HG02642 (cell line): ENCODE results near the gene CDH4.

Experiments used
- ATAC-seq: cut with Tn5 transposase; IDR thresholded peaks from one replicate; pipeline ENCODE4 v1.9.1; 2021; ENCODE audit warnings: mild to moderate bottlenecking; ENCODE audit not compliant: unreplicated experiment, poor library complexity

CDH4 gene

GRCh38 chr20:61605283-61605682 lies 353.2 kb downstream of the CDH4 start:
- ATAC-seq, result no peak

DNA sequence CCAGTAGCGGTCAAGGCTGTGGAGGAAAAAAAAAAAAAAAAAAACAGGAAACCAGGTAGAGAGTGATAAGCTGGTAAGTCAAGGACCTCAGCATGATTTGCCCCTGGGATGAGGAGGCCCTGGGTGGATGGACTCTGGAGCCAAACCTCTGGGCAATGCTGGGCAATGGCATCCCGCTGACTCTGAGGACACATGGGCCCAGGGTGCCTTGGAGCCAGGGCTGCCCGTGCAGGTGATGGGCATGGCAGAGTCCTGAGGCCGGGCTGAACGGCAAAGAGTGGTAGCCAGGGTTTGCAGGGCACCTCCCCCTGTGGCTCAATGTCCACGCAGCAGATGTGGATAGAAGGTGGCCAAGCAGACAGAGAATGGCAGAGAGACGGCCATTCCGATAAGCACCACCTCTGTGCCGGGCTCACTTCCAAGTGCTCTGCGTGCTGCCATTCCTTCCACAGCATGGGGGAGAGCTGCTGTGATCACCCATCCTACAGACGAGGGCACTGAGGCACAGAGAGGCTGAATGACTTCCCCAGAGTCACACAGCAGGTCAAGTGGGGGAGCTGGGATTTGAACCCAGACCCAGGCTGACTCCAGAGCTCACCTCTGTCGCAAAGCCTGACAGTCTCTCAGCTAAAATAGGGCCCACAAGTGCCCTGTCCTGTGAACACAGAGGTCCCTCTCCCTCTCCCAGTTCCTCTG lies 353.9 kb downstream of the CDH4 start:
- no peak for ATAC-seq

GRCh38 chr20:61608275-61609085 lies 356.4 kb downstream of the CDH4 start:
- ATAC-seq, result no peak

GRCh38 chr20:61609461-61609860 lies 357.4 kb downstream of the CDH4 start:
- ATAC-seq, result no peak

DNA sequence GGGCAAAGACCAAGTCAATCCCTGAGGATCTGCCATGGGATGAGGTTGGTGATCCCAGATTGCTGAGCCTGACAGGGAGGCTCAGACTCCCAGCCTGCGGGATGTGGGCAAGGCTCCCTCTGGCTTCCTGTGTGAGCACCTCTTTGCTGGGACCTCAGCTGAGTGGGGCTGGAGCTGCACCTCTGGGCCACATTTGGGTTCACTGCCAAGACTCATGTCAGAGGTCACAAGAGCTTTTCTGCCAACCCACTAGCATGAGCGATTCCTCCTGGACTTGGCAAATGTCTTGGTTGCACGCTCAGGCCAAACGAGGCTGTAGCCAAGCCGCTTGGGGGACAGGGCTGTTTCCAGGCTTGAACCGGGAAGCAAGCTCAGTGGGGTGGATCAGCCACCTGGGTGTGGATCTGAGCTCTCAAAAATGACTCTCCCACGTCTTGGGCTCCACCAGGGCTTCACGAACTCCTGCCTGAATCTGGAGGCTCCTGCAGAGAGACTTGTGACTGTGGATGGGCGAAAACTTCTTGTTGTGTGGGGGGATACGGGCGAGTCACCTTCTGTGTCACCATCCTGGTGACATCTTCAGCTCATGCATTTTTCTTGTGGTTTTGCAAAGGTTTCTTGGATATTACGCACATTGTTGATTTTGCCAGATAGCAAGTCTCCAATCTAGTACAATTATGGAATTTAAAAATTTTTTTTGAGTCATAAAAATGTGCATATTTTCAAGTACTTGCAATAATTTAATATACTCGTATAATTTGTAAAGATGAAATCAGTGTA lies 359.5 kb downstream of the CDH4 start:
- no peak for ATAC-seq

DNA sequence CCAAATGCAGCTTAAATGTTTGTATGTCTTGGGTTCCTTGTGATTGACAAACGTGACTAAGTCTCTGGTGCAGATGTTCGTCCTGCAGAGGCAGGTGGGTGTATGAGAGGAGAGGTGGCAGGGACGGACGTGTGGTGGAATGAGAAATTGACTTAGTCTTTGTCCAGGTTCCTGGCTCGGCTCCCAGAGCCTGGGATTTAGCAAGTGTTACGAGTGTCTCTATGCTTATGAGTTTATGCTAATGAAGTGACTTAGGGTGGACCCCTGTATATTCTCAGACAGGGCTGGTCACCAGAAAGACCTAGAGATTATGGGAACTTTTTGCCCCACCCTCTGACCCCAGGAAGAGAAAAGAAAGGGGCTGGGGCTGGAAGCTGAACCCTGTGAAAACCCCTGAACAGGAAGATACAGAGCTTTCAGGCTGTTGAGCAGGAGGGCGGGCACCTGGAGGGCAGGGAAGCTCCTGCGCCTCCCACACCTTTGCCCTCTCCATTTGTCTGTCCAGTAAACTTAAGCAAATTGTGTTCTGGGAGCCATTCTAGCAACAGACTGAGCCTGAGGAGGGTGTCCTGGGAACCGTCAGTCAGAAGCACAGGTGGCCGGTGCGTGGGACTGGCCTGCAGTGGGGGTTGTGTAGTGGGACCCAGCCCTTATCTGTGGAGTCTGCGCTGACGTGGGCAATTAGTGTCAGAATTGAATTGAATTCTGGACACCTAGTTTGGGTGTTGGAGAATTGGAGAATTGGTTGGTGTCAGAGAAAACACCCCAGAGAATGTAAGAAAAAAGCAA lies 362.1 kb downstream of the CDH4 start:
- ATAC-seq, result no peak

DNA sequence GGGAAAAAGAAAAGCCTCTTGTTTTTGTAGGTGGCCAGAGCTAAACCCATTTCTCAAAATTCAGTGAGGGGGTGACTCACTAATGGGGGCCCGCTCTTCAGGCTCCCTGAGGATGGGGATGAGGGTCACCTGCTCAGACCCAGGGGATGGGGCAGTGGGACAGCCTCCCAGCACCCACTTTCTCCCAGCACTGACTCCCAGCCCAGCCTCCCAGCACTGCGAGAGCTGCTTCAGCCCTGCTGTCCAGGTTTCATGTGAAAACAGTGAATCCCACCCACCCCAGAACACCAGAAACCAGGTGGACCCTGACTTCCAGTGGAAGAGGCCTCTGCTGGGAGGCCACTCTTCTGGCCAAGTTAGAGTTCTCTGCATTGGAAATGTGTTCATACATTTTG lies 362.6 kb downstream of the CDH4 start:
- no peak for ATAC-seq

DNA sequence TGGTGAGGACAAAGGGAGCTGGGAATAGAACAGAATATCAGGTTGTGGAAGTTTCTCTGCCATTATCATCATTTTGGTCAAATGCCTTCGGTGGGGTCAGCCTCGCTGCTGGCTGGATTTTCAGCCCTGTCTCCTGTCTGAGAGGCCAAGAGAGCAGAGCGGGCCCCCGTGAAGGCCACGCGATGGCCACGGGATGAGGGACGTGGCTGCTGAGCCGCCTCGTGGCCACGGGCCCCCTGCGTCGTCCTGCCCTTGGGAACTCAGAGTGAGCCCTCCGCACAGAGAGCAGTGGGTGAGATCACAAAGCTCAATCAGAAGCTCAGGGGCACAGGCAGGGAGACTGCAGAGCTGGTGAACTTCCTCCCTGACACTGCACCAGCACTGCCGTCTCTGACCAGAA lies 363.7 kb downstream of the CDH4 start:
- no peak for ATAC-seq

- ATAC-seq, result no peak
These were observed 367.7 kb downstream of the CDH4 start for GRCh38 chr20:61619751-61620150.

GRCh38 chr20:61620174-61620573 lies 368.1 kb downstream of the CDH4 start:
- ATAC-seq, result no peak

DNA sequence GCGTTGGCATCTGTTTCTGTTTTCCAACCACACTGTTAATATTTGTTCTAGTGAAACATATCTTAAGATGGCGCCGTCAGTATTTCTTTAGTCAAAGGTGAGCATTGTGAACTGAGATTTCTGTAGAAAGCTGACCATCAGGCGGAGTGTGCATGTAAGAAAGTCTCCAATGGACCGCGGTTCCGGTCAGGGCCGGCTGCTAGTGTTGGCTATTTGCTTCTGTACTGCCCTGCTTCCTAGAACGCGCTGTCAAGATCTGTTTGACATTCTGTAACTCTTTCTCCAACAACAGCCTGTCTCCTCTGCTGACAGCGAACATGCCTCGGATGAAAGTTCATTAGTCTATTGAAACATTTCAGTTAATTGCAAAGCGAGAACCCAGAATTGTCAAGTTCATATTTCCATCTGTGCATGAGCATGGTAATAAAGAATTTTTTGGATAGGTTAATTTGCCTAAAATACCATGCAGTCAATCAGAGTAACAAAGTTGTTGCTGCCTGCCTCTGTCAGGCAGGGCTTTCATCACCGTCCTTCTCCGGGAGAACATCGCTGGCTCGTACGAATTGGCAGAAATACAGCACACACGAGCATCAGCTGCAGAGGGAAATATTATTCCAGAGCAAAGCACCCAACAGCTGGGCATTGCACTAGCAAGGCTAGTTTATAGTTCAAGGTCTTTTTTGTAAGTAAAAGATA lies 369.1 kb downstream of the CDH4 start:
- no peak for ATAC-seq

- no peak for ATAC-seq
These were observed 369.8 kb downstream of the CDH4 start for GRCh38 chr20:61621852-61622251.

DNA sequence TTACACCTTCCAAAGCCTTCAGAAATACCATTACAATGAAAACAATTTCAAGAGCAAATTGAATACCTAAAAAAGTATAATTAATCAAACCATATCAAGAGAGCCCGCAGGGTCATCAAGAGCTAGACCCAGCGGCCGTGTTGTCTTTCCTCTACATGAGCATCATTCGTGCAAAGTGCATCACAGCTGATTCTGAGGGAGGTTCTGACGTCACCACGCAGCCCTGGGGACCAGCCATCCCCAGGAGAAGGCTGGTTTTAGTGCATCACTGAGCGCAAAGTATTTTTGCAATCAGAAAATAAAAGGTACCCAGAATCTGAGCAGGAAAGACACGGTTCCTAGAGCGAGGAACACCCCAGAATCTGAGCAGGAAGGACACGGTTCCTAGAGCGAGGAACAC lies 371.4 kb downstream of the CDH4 start:
- no peak for ATAC-seq

GRCh38 chr20:61625246-61625645 lies 373.2 kb downstream of the CDH4 start:
- no peak for ATAC-seq

- ATAC-seq, result no peak
These were observed 374.4 kb downstream of the CDH4 start for GRCh38 chr20:61626412-61626811.

DNA sequence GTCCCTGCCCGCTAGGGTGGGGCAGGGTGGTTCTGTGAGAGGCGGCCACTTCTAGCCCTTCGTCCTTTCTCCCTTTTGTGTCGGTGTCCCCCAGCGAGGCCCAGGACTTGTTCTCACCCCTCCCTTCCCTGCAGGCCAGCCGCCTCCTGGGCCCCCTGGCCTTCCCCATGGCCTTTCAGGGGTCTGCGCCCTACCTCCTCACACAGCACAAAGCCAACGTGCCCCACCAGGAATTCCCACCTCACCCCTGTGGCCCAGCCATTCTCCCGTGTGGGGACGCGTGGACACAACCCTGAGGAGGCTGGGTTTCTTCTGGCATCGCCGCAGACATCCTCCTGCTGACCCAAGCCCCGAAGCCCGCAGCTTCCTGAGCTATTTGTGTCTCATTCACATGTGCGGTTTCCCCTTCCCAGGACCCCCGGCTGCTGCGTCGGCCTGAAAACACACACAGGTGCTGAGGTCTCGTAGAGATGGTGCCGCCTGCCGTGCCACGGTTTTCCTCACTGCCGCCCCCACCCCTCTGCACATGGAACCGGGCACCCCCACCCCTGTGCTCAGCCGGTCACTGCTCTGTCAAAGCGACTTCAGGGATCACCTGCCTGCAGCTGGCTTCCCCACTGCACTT lies 375.8 kb downstream of the CDH4 start:
- ATAC-seq, result no peak

GRCh38 chr20:61628480-61628879 lies 376.4 kb downstream of the CDH4 start:
- ATAC-seq, result no peak

- no peak for ATAC-seq
These were observed 377.0 kb downstream of the CDH4 start for GRCh38 chr20:61628901-61629601.
